SK-N-SH treated with all-trans-retinoic acid at 6 μM for 48 hours (cell line): ENCODE results near the gene TMEM181.

Experiments
- ARNTL ChIP-seq: fragments of 450-650 bp; formaldehyde crosslinking; IDR thresholded peaks from 2 replicates; pipeline ENCODE4 v1.5.0; 2020; ENCODE audit warnings: low read depth, mild to moderate bottlenecking, moderate library complexity, borderline replicate concordance
- BACH2 ChIP-seq: fragments of 250-450 bp; sonication (Bioruptor Pico); IDR thresholded peaks from 2 replicates; pipeline ENCODE4 v1.9.0; 2021; ENCODE audit warnings: mild to moderate bottlenecking, borderline replicate concordance
- CSDC2 ChIP-seq: fragments of 250-450 bp; sonication (Bioruptor Pico); IDR thresholded peaks from 2 replicates; pipeline ENCODE4 v1.5.0; 2020; ENCODE audit warnings: mild to moderate bottlenecking, moderate library complexity
- ESRRG ChIP-seq: fragments of 250-450 bp; sonication (Bioruptor Pico); IDR thresholded peaks from 2 replicates; pipeline ENCODE4 v1.6.1; 2021; ENCODE audit warnings: mild to moderate bottlenecking
- RARB ChIP-seq: fragments of 250-450 bp; sonication (Bioruptor Pico); IDR thresholded peaks from 2 replicates; pipeline ENCODE4 v1.8.0; 2021; ENCODE audit warnings: mild to moderate bottlenecking, moderate library complexity
- ZFP3 ChIP-seq: fragments of 250-450 bp; sonication (Bioruptor Pico); IDR thresholded peaks from 2 replicates; pipeline ENCODE4 v1.5.0; 2020; ENCODE audit warnings: mild to moderate bottlenecking, moderate library complexity
- ZFP30 ChIP-seq: fragments of 450-650 bp; formaldehyde crosslinking; IDR thresholded peaks from 2 replicates; pipeline ENCODE4 v1.5.0; 2022; ENCODE audit warnings: mild to moderate bottlenecking, moderate library complexity
- ZNF8 ChIP-seq: fragments of 450-650 bp; formaldehyde crosslinking; IDR thresholded peaks from 2 replicates; pipeline ENCODE4 v1.5.0; 2020; ENCODE audit warnings: mild to moderate bottlenecking, moderate library complexity
- TF ChIP-seq, protein P1 (sequence below): fragments of 250-450 bp; sonication (Bioruptor Pico); IDR thresholded peaks from 2 replicates; pipeline ENCODE4 v1.8.0; 2020; ENCODE audit warnings: mild to moderate bottlenecking, moderate library complexity, borderline replicate concordance
- TF ChIP-seq, protein P2 (sequence below): fragments of 250-450 bp; sonication (Bioruptor Pico); IDR thresholded peaks from 2 replicates; pipeline ENCODE4 v1.5.1; 2020; ENCODE audit warnings: low read depth, mild to moderate bottlenecking, moderate library complexity

DNA sequence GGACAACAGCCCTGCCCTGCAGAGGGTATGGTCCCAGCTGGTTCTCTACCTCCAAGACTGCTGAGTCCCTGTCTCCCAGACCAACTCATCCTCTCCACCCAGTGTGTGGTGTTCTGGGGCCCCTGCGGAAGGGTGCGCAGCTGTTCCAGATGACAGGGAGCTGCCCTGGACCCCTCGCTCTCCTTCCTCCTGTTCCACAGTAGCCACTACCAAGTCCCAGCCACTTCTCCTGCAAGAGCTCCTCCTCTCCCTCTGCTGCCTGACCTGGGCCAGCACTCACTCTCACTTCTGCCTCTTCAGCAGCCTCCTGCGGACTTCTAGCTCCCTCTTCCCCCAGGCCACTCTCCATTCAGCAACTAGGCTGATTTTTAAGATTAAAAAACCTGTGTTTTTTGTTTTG, 40.1 kb upstream of the TMEM181 start:
- TF ChIP-seq ARNTL (no peak), ESRRG (no peak), ZNF8 (CRISPR knock-in tag) (no peak), ZFP30 (no peak), ZFP3 (CRISPR knock-in tag) (no peak), RARB (CRISPR knock-in tag) (no peak), CSDC2 (CRISPR knock-in tag) (no peak), BACH2 (CRISPR knock-in tag) (no peak)
- TF ChIP-seq, protein P1, sequence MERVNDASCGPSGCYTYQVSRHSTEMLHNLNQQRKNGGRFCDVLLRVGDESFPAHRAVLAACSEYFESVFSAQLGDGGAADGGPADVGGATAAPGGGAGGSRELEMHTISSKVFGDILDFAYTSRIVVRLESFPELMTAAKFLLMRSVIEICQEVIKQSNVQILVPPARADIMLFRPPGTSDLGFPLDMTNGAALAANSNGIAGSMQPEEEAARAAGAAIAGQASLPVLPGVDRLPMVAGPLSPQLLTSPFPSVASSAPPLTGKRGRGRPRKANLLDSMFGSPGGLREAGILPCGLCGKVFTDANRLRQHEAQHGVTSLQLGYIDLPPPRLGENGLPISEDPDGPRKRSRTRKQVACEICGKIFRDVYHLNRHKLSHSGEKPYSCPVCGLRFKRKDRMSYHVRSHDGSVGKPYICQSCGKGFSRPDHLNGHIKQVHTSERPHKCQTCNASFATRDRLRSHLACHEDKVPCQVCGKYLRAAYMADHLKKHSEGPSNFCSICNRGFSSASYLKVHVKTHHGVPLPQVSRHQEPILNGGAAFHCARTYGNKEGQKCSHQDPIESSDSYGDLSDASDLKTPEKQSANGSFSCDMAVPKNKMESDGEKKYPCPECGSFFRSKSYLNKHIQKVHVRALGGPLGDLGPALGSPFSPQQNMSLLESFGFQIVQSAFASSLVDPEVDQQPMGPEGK (CRISPR knock-in tag) = no peak
- TF ChIP-seq, protein P2, sequence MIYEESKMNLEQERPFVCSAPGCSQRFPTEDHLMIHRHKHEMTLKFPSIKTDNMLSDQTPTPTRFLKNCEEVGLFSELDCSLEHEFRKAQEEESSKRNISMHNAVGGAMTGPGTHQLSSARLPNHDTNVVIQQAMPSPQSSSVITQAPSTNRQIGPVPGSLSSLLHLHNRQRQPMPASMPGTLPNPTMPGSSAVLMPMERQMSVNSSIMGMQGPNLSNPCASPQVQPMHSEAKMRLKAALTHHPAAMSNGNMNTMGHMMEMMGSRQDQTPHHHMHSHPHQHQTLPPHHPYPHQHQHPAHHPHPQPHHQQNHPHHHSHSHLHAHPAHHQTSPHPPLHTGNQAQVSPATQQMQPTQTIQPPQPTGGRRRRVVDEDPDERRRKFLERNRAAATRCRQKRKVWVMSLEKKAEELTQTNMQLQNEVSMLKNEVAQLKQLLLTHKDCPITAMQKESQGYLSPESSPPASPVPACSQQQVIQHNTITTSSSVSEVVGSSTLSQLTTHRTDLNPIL (CRISPR knock-in tag) = no peak
